ENCODE results near the gene TRMT112.
A peak's percentile ranks its signal among the peaks of the same experiment; 100 is the strongest.

Gene TRMT112

DNA sequence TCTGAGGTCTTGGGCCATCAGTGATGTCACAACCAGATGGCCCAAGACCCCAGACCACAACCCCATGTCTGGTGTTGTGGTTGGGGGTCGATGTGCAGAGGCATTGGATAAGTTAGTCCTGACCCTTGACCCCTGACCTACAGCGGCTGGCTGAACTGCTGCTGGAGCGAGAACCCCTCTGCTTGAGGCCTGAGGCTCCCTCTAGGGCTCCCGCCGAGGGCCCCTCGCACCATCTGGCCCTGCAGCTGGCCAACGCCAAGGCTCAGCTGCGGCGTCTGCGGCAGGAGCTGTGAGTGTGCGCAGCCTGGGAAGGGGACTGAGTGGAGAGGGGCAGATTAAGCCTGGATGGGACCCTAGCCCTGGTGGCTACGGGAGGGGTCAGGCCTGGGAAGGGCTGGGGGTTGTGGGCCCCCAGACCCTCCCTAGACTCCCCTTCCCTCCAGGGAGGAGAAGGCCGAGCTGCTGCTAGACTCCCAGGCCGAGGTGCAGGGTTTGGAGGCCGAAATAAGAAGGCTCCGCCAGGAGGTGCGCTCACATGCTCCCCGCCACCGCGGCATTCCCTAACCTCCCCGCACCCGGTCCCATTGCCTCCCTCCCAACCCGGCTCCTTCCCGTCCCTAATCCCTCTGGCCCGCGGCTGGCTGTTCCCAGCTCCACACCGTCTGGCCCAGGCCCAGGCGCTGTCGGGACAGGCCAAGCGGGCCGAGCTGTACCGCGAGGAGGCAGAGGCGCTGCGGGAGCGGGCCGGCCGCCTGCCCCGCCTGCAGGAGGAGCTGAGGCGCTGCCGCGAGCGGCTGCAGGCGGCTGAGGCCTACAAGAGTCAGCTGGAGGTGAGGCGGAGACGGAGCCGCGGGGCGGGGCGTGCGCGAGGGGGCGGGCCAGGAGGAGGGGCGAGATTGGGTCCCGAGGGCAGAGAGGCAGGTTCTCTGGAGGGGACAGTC lies 24.8 kb upstream of the TRMT112 start:
- peak overlapping the region; percentile 48 for H3K4me3 ChIP-seq (ENCODE audit: low read depth, low read length)
- TF ChIP-seq, protein P1, sequence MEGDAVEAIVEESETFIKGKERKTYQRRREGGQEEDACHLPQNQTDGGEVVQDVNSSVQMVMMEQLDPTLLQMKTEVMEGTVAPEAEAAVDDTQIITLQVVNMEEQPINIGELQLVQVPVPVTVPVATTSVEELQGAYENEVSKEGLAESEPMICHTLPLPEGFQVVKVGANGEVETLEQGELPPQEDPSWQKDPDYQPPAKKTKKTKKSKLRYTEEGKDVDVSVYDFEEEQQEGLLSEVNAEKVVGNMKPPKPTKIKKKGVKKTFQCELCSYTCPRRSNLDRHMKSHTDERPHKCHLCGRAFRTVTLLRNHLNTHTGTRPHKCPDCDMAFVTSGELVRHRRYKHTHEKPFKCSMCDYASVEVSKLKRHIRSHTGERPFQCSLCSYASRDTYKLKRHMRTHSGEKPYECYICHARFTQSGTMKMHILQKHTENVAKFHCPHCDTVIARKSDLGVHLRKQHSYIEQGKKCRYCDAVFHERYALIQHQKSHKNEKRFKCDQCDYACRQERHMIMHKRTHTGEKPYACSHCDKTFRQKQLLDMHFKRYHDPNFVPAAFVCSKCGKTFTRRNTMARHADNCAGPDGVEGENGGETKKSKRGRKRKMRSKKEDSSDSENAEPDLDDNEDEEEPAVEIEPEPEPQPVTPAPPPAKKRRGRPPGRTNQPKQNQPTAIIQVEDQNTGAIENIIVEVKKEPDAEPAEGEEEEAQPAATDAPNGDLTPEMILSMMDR (IDR thresholded peaks at IDR 0.05; ENCODE audit: low read depth, low read length), result peak; percentile 51

DNA sequence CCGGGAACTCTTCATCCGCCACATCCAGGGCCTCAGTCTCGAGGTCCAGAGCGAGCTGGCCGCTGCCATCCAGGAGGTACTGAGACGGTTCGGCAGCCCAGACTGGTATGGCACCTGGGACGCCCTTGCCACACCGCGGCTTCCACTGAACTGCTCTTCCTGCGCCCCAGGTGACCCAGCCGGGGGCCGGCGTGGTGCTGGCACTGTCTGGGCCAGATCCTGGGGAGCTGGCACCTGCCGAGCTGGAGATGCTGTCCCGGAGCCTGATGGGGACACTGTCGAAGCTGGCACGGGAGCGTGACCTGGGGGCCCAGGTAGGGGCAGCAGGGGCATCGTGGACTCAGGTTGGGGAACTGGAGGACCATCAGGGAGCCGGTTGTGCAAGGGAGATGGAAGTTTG lies 24.1 kb upstream of the TRMT112 start:
- TF ChIP-seq, protein P1 (IDR thresholded peaks at IDR 0.05; ENCODE audit: low read depth, low read length), result no peak
- H3K4me3 ChIP-seq (ENCODE audit: low read depth, low read length), result no peak overlapping the region

DNA sequence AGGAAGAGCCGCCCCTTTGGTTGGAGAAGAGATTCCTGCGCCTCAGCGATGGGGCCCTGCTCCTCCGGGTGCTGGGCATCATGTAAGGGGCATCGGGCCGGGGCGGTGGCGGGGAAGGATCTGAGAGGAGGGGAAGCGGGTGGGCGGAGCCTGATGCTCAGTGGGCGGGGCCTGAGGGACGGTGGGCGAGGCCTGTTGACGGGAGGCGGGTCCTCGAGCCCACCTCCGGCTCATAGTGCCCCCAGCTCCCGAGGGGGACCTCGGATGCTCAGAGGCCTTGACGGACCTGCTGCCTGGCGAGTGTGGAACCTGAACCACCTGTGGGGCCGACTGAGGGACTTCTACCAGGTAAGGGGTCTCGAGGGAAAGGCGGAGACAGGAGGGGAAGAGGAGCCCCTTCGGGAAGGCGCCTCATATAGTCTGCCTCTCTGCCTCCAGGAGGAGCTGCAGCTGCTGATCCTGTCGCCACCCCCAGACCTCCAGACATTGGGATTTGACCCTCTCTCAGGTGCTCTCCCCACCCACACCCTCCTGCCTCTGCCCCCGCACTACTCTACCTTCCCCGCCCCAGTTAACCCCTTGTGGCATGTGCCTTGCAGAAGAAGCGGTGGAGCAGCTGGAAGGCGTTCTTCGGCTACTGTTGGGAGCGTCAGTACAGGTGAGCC lies 23.4 kb upstream of the TRMT112 start:
- TF ChIP-seq, protein P1 (IDR thresholded peaks at IDR 0.05; ENCODE audit: low read depth, low read length), result no peak
- H3K4me3 ChIP-seq (ENCODE audit: low read depth, low read length), result no peak overlapping the region

DNA sequence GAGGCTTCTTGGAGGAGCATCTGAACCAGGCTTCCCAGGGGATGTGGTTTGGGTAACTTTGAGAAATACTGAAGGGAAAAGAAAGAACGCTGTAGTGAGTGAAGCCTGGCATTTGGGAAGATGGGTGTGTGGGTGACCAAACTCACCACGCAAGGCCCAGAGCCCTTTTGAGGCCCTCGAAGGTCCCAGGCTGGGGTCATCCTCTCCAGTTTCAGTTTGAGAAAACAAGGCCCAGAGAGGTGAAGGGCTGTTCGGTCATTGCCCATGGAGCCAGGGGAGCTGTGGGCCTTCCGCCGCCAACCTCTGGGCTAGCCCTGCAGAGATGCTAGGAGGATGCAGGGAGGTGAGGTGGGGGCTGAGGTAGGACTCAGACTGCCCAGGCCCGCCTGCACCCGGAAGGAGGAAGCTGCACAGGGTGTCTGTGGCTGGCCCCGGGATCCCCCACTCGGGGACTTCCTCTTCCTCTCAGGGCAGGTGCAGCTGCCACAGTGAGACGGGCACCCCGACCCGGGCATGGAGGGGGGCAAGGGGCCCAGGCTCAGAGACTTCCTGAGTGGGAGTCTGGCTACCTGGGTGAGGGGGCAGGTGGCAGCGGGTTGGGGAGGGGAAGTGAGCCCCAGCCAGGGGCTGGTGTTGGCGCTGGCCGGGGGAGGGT lies 22.5 kb upstream of the TRMT112 start, which contains the start of gene CCDC88B:
Gene CCDC88B, plus strand, starts transcription at position 451 of the 655 bp plus-strand sequence. Its CDS starts 63 bp downstream, at position 514.
- TF ChIP-seq, protein P1 (IDR thresholded peaks at IDR 0.05; ENCODE audit: low read depth, low read length), result no peak
- no peak within 1 kb of the TSS for H3K4me3 ChIP-seq (ENCODE audit: low read depth, low read length)

DNA sequence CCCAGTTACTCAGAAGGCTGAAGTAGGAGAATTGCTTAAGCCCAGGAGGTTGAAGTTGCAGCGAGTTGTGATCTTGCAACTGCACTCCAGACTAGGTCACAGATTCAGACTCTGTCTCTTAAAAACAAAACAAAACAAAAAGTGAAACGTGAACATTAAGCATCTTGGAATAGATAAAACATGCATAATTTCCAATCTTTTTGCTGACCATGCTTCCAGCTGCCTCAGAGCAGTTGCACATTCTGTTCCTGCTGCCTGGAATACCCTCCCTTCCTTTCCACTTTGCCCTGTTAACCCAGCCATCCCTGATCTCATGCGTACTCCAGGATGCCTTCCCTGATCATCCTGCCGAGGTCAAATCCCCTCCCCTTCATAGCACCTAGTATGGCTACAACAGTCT lies 21.9 kb upstream of the TRMT112 start:
- no peak overlapping the region for H3K4me3 ChIP-seq (ENCODE audit: low read depth, low read length)
- TF ChIP-seq, protein P1 (IDR thresholded peaks at IDR 0.05; ENCODE audit: low read depth, low read length), result no peak

DNA sequence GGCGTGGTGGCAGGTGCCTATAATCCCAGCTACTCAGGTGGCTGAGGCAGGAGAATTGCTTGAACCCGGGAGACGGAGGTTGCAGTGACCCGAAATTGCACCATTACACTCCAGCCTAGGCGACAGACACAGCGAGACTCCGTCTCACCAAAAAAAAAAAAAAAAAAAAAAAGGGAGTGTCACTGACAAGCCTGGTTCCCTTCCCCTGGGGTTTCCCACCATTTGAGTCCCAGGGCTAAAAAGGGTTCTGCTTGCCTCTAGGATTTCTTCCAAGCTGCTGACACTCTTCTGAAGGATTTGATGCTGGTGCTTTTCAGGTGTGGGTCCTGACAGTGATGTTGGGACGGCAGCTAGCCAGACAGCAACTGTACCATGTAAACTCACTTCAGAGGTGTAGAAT lies 21.4 kb upstream of the TRMT112 start:
- no peak overlapping the region for H3K4me3 ChIP-seq (ENCODE audit: low read depth, low read length)
- TF ChIP-seq, protein P1 (IDR thresholded peaks at IDR 0.05; ENCODE audit: low read depth, low read length), result no peak

All from WI38 (cell line).